GM06990 (cell line): ENCODE data around the gene ANAPC10.
A peak's percentile ranks its signal among the peaks of the same experiment; 100 is the strongest.

Source experiments
- DNase-seq: peaks from one replicate; pipeline ENCODE4 v3.0.0-alpha.2; 2011; ENCODE audit not compliant: insufficient read length; ENCODE audit errors: extremely low read depth
- H3K27me3 ChIP-seq: replicated peaks from 2 replicates; pipeline ENCODE4 v1.6.0; 2011; ENCODE audit warnings: low read length; ENCODE audit not compliant: control insufficient read depth, insufficient read depth
- H3K36me3 ChIP-seq: 2 replicates; pipeline ENCODE4 v1.5.1; 2011; ENCODE audit warnings: low read length; ENCODE audit not compliant: control insufficient read depth, insufficient read depth
- H3K4me3 ChIP-seq: replicated peaks from 2 replicates; pipeline ENCODE4 v1.5.1; 2011; ENCODE audit warnings: low read depth, mild to moderate bottlenecking, control low read depth, low read length
- CTCF ChIP-seq: IDR thresholded peaks from 2 replicates; pipeline ENCODE4 v1.5.1; 2011; ENCODE audit warnings: low read length, control low read depth, mild to moderate bottlenecking, inconsistent platforms; ENCODE audit not compliant: insufficient read depth, poor library complexity, severe bottlenecking

The ANAPC10 gene

DNA sequence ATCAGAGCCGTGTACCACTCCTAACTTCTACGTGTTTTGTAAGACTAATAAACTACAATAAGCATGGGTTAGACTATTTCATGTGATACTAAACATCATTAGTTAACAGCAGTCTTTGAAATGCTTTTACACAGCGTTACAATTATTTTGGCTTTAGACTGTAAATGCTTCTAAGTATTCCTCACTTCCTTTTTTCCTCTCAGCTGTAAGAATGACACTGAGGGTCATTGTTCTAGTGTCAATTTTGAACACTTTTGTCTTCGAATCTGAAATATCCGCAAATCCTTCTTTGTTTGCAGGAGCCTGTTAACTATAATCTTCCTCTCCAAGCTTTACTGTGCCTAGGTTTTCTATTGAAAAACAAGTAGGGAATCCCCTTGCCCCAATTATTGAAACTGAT lies 1.7 kb upstream of the ANAPC10 start:
- Histone ChIP-seq H3K27me3 (no peaks in the 10 kb centered on the region), H3K4me3 (peak overlapping the region; percentile 83), H3K36me3 (no peaks in the 10 kb centered on the region; the same call in 1 of the 2 replicates)
- no peak for TF ChIP-seq CTCF
- peak; percentile 10 for DNase-seq

- Histone ChIP-seq H3K4me3 (peak overlapping the region; percentile 83), H3K27me3 (no peaks in the 10 kb centered on the region), H3K36me3 (no peaks in the 10 kb centered on the region; the same call in 1 of the 2 replicates)
- DNase-seq = no peak
- TF ChIP-seq CTCF = no peak
Observed at GRCh38 chr4:145098675-145099037, 660 bp upstream of the ANAPC10 start.

DNA sequence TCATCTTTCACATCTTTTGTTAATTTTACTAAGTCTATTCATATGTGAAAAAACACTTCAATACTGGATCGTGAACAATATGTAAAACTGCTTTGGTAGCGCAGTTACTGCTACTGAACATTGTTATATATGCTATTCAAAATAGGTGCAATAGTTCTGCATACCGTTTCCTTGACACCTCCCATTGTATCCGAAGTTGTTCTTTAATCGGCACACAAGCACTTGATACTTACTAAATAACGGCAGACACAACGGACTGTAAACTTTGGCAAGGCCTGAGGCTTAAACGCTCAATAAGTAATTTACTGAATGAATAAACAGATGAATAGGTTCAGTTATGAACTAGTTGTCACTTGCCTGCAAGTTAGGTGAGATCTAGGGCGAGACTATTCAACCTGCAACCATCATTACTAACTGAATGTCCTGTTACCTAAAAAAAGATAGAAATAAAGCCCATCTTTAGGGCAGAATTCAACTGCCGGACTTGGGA lies 620 bp downstream of the ANAPC10 start:
- no peak for TF ChIP-seq CTCF
- no peak for DNase-seq
- Histone ChIP-seq H3K27me3 (no peaks in the 10 kb centered on the region), H3K4me3 (peak overlapping the region; percentile 83), H3K36me3 (peaks cover 5% of the 10 kb centered on the region)

- H3K27me3 ChIP-seq = no peaks in the 10 kb centered on the region
- H3K4me3 ChIP-seq = no peak overlapping the region
- no peak for DNase-seq
- peaks cover 8% of the 10 kb centered on the region for H3K36me3 ChIP-seq
- no peak for TF ChIP-seq CTCF
Observed at GRCh38 chr4:145093638-145094037, 4.4 kb downstream of the ANAPC10 start.

- peaks cover 10% of the 10 kb centered on the region for H3K36me3 ChIP-seq
- H3K27me3 ChIP-seq = no peaks in the 10 kb centered on the region
- no peak for DNase-seq
- TF ChIP-seq CTCF = no peak
- H3K4me3 ChIP-seq = no peak overlapping the region
Observed at GRCh38 chr4:145090380-145090779, 7.6 kb downstream of the ANAPC10 start.
